ENCODE results near the gene TMPRSS2. TPM values are rescaled to one million over a fixed set of nuclear protein-coding genes. Genes with fewer than 3 reads are reported as not detected.

Gene TMPRSS2
- total and polyA plus RNA-seq, 9 of the 15 experiments (the other 6 are each of a cell fraction or from before 2014, with no cell fraction given): 0.20 TPM; not detected in 8

DNA sequence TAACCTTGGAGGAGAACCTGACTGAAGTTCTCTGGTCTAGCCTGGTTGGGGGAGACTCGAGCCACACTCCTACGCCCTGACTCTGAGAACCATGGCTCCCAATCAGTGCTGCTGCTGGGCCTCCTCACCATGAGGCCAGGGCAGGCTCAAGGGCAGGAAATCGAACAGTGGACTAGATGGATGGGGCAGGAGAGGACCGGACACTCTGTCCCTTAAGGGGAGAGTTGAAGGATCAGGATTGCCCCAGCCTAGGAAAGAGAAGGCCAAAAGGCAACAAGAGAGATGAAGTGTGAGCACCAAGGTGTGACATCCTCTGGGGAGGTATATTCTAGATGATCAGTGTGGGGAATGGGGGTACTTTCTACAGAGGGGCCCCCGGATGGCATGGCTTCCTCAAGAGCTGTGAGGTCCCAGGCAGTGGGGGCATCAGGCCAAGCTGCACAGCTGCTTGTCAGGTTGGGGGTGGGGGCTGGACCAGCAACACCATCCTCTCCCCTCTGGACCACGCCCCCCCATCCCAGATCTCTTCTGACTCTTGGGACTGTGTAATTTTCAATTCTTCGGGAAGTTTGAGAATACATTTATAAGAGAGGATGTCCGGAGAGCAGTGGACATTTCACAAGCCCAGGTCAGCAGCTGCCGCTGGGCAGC is 47.9 kb downstream of the TMPRSS2 start:
- Histone ChIP-seq H3K9me3 (replicated peaks; ENCODE audit: control insufficient read depth, insufficient read depth, low read depth, low read length) (no peaks in the 10 kb centered on the region), H2AFZ (ENCODE audit: low read depth, low read length) (no peak overlapping the region), H3K27me3 (ENCODE audit: control insufficient read depth in 2 of 2, insufficient read depth in 2 of 2, low read length in 2 of 2) (peaks cover 8 to 23% of the 10 kb centered on the region in 2 experiments; a peak in 3 of 5 replicates), H3K36me3 (ENCODE audit: control insufficient read depth, insufficient read depth, low read length) (no peaks in the 10 kb centered on the region), H3K79me2 (ENCODE audit: control insufficient read depth, insufficient read depth, low read length) (no peaks in the 10 kb centered on the region), H3K9me1 (ENCODE audit: control insufficient read depth, insufficient read depth, low read length) (no peaks in the 10 kb centered on the region), H4K20me1 (replicated peaks; ENCODE audit: control insufficient read depth, insufficient read depth, low read length) (no peaks in the 10 kb centered on the region), H3K9ac (ENCODE audit: insufficient read depth in 1 of 2, low read depth in 2 of 2, low read length in 2 of 2) (no peak overlapping the region), H3K27ac (ENCODE audit: extremely low read depth, low read depth, low read length) (no peak overlapping the region), H3K4me1 (replicated peaks in 1 of 2; ENCODE audit: control insufficient read depth in 2 of 2, insufficient read depth in 2 of 2, low read length in 2 of 2) (peaks cover 0 to 3% of the 10 kb centered on the region in 2 experiments; a peak in 1 of 5 replicates), H3K4me2 (ENCODE audit: insufficient read depth, low read length) (no peak overlapping the region), H3K4me3 (no peak overlapping the region)
- ChIA-PET CTCF (ENCODE audit: low intra/inter-chr PET ratio) (interaction anchor here (0.9 to 1.5 kb wide), 3 partner anchors 172 to 339 kb away, joined by 4 to 6 read pairs (median 4); no protein-coding TSS in a partner anchor), POLR2A (no interaction called here)
- ATAC-seq (no peak), DNase-seq (ENCODE audit: extremely low read depth in 1 of 4, low spot score in 3 of 4) (no peak), FAIRE-seq (no peak)
- intact Hi-C loops (cut with micrococcal nuclease) (loop anchor here (1.0 to 10.0 kb wide), 2 partner anchors 177 to 335 kb away; no protein-coding TSS in a partner anchor), in situ Hi-C loops (cut with MboI) (no loop called here)
- under 1% methylated on average over 9 of the region's 9 CpGs for WGBS (ENCODE audit: insufficient coverage, low coverage, missing lambda C conversion rate)
- no TSS peak for BruUV-seq (replicated peaks)
- TF ChIP-seq TOE1 (IDR thresholded peaks at IDR 0.05; ENCODE audit: borderline replicate concordance) (no peak), TOE1 (CRISPR knock-in tag; IDR thresholded peaks at IDR 0.05; ENCODE audit: borderline replicate concordance, low read depth) (no peak), BMI1 (IDR thresholded peaks at IDR 0.05; ENCODE audit: low read length) (no peak), ZC3H8 (IDR thresholded peaks at IDR 0.05) (no peak), ELF4 (CRISPR knock-in tag; IDR thresholded peaks at IDR 0.05) (no peak), EP400 (IDR thresholded peaks at IDR 0.05) (no peak), TEAD2 (tag; IDR thresholded peaks at IDR 0.05) (no peak), ZNF253 (CRISPR knock-in tag; conservative IDR thresholded peaks at IDR 0.05) (no peak), POLR2AphosphoS5 (IDR thresholded peaks at IDR 0.05; ENCODE audit: control insufficient read depth, insufficient read depth, low read depth, low read length) (no peak), ZBTB17 (CRISPR knock-in tag; IDR thresholded peaks at IDR 0.05) (no peak), TARDBP (IDR thresholded peaks at IDR 0.05) (no peak), CBFB (CRISPR knock-in tag; IDR thresholded peaks at IDR 0.05) (no peak), KLF13 (tag; IDR thresholded peaks at IDR 0.05; ENCODE audit: borderline replicate concordance, low read depth) (no peak), CREB1 (IDR thresholded peaks at IDR 0.05) (no peak), CREB1 (CRISPR knock-in tag; IDR thresholded peaks at IDR 0.05) (no peak)
- TF ChIP-seq, protein P1, sequence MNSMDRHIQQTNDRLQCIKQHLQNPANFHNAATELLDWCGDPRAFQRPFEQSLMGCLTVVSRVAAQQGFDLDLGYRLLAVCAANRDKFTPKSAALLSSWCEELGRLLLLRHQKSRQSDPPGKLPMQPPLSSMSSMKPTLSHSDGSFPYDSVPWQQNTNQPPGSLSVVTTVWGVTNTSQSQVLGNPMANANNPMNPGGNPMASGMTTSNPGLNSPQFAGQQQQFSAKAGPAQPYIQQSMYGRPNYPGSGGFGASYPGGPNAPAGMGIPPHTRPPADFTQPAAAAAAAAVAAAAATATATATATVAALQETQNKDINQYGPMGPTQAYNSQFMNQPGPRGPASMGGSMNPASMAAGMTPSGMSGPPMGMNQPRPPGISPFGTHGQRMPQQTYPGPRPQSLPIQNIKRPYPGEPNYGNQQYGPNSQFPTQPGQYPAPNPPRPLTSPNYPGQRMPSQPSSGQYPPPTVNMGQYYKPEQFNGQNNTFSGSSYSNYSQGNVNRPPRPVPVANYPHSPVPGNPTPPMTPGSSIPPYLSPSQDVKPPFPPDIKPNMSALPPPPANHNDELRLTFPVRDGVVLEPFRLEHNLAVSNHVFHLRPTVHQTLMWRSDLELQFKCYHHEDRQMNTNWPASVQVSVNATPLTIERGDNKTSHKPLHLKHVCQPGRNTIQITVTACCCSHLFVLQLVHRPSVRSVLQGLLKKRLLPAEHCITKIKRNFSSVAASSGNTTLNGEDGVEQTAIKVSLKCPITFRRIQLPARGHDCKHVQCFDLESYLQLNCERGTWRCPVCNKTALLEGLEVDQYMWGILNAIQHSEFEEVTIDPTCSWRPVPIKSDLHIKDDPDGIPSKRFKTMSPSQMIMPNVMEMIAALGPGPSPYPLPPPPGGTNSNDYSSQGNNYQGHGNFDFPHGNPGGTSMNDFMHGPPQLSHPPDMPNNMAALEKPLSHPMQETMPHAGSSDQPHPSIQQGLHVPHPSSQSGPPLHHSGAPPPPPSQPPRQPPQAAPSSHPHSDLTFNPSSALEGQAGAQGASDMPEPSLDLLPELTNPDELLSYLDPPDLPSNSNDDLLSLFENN (IDR thresholded peaks at IDR 0.05; ENCODE audit: low read depth in 2 of 2, low read length in 2 of 2): no peak
- TF ChIP-seq, protein P2, sequence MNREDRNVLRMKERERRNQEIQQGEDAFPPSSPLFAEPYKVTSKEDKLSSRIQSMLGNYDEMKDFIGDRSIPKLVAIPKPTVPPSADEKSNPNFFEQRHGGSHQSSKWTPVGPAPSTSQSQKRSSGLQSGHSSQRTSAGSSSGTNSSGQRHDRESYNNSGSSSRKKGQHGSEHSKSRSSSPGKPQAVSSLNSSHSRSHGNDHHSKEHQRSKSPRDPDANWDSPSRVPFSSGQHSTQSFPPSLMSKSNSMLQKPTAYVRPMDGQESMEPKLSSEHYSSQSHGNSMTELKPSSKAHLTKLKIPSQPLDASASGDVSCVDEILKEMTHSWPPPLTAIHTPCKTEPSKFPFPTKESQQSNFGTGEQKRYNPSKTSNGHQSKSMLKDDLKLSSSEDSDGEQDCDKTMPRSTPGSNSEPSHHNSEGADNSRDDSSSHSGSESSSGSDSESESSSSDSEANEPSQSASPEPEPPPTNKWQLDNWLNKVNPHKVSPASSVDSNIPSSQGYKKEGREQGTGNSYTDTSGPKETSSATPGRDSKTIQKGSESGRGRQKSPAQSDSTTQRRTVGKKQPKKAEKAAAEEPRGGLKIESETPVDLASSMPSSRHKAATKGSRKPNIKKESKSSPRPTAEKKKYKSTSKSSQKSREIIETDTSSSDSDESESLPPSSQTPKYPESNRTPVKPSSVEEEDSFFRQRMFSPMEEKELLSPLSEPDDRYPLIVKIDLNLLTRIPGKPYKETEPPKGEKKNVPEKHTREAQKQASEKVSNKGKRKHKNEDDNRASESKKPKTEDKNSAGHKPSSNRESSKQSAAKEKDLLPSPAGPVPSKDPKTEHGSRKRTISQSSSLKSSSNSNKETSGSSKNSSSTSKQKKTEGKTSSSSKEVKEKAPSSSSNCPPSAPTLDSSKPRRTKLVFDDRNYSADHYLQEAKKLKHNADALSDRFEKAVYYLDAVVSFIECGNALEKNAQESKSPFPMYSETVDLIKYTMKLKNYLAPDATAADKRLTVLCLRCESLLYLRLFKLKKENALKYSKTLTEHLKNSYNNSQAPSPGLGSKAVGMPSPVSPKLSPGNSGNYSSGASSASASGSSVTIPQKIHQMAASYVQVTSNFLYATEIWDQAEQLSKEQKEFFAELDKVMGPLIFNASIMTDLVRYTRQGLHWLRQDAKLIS (CRISPR knock-in tag; IDR thresholded peaks at IDR 0.05): no peak
